TTC549 (cell line): ENCODE data around the gene DNAJB1.
"Not testable (repeated sequence)": the region's sequence is repeated elsewhere in the genome, so short reads cannot be mapped to it uniquely, and the experiment has no call there.

ENCODE experiments used
- FAIRE-seq: peaks from 2 replicates; lab custom pipeline; 2012; peaks lifted over from hg19 to GRCh38; lab: Jason Lieb, UNC

DNAJB1 gene

DNA sequence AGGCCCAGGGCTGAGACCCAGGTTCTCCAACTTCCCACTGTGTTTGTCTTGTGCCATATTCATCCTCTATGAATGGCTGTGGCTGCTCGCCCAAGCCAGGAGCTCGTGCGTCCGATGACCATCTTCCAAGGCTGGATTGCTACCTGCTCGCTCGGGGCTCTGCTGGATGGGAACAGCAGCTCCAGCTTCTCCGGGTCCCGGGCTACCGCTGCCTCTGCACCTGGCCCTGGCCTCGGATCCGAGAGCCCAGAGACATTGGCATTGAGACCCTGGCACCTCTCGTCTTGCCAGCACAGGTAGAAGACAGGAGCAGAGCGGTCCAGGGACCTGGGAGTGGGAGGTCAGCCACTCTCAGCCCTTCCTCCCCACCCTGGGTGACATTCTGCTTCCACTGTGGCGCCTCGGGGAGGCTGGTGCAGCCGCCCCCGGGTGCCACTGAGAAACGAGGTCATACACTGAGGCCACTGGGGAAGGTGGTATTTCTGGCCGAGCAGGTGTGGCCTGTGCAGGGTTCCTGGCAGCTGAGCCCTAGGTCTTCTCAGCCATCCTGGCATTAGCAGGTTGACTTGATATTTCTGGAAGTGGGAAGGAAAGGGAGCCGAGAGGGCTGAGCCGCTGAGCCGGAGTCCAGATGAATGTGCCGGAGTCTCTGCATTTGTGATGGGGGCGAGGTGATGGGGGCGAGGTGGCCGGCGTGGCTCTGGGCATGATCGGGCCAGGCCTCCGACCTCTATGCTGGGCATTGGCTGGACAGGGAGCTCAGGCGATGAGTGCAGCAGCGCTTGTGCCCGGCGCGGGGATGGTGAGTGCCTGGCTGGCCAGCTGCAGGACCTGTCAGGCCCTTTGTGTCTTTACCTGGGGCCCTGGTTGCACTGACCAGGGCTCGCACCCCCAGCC lies 35.1 kb upstream of the DNAJB1 start:
- FAIRE-seq: no peak

DNA sequence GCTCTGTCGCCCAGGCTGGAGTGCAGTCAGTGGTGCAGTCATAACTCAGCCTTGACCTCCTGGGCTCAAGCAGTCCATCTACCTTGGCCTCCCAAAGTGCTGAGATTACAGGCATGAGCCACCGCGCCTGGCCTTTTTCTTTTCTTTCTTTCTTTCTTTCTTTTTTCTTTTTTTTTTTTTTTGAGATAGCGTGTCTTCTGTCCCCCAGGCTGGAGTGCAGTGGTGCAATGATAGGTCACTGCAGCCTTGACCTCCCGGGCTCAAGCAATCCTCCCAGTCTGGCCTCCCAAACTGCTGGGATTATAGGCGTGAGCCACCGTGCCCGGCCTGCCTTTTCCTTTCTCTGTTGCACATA lies 33.8 kb upstream of the DNAJB1 start:
- not testable (repeated sequence) for FAIRE-seq

DNA sequence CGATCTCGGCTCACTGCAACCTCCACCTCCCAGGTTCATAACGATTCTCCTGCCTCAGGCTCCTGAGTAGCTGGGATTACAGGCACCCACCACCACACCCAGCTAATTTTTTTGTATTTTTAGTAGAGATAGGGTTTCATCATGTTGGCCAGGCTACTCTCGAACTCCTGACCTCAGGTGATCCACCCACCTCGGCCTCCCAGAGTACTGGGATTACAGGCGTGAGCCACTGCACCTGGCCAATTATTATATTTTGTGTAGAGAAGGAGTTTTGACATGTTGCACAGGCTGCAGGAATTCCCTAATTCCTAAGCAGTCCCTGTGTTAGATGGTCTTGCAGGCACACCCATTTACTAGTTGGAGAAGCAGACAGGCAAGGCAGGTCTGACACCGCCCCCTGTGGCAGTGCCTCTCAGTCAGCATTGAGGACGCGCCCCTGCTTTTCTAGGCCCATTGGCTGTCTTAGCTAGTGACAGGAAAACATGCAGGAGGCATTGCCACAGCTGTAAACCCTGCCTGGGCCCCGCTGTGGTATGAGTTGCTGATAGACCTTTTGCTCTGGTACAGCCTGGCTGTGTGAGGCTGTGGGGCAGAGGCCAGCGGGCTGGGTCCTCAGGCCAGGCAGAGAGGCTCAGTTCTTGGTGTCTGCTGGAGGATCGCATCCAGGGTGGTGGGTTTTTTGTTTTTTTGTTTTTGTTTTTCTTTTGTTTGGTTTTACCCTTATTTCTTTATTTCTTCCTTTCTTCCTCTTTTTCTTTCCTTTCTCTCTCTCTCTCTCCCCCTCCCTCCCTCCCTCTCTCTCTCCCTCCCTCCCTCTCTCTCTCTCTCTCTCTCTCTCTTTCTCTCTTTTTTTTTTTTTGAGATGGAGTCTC lies 33.2 kb upstream of the DNAJB1 start:
- not testable (repeated sequence) for FAIRE-seq

DNA sequence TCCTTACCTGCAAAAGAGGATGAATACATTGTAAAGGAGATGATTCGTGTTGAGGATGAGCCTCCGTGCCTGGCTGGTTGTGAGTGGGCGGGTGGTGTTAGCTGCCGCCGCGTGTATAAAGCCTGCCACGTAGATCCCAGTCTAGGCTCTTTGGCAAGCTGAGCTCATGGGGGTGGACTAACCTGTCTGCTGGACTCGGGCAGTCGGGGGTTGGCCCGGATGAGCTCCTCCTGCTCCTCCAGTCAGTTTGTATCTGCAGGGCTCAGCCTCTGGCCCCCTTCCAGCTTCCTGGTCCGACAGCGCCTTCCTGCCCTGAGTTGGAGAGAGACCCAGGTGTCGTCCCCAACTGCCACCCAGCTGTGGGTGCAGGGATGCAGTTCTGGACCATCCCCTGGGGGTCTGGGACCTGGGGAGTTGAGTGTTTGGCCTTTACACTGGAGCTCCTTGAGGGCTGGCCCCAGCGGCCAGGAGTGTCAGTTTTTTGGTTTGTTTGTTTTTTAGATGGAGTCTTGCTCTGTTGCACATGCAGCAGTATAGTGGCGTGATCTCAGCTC lies 32.1 kb upstream of the DNAJB1 start:
- FAIRE-seq: no peak

DNA sequence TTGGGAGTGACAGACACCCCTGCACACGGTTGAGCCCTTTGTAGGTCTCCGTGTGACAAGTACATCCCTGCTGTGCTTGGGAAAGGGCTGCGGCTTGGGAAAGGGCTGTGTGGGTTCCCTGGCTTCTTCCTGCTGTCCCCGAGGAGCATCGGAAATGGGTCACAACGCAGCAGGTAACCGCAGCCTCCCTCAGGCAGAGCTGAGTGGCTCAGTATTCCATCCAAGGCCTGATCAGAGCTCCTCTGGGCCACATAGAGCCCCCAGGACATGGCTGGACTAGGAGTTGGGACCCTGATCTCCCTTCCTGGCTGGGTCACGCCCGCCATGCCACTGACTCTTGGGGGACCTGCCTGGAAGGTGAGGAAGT lies 27.5 kb upstream of the DNAJB1 start:
- no peak for FAIRE-seq

DNA sequence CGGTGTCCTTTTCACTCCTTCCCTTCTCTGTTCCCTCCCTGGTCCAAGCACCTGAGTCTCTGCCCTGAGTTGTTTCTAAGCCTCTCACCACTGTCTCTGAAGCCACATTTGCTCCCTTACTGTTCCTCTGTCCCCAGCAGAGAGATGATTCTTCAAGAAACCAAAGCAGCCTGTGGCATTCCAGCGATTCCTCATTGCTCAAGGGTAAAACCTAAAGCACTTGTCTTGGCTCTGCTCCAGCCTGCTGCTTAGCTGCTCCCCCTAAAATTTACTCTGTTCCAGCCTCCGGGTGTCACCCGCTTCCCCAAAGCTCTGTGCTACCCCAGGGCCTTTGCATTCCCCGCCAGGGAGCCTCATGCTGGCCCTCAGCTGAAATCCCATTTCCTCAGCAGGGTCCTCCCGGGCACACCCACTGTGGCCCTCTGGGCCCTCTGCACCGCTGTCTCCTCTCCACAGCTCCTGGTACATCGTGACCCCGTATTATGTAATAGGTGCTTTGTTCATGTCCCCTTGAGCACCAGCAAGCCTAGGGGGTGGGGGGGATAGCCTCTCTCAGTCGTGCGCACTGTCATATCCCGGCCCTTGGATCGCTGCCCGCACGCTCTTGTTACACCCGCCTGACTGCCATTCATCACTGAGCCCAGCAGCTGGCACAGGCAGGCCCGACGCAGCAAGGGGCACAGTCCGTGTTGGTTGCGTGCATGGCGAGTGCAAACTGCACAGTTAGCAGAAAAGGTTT lies 26.9 kb upstream of the DNAJB1 start:
- FAIRE-seq: no peak

DNA sequence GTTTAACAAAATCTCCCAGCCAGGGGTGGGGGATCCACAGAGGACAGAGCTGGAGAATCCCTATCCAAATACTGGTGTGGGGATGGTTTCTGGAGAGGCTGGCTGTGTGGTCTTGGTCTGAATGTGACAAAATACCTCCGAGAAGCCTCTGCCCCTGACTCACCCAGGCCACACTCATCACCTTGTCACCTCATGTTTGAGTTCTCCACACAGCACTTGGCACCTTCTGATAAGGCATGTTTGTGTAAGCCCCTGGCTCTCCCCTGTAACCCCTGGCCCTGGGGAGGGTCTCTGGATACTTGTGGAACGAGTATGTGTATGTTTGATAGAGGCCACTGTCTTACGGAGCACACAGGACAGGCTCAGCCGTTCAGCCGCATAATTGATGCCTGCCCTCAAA lies 25.9 kb upstream of the DNAJB1 start:
- no peak for FAIRE-seq

DNA sequence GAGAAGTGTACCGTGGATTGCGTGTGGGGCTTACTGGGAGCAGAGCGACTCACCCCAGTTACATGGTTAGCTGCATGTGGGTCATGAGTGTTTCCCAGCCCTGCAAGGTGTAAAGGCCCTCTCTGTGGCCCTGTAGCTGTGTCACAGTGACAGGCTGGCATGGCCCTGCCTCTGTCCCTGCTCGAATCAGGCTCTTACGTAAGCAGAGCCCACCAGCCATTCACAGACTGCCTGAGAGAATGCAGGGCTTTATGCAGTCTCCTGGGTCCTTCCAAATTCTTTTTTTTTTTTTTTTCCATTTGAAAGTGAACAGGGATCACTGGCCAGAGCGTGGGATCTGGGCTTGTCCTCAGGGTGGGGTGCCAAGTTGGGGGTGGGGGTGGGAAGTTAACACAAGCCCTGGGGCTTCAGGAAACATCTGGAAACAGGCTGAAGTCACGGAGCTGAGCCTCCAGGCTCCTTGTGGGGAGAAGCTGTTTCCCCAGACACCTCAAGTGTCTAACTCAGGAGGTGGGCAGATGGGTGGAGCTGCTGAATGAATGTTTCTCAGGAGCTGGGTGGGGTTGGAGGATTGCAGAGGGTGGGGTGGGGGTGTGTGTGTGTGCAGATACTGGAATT lies 24.6 kb upstream of the DNAJB1 start:
- FAIRE-seq: no peak

DNA sequence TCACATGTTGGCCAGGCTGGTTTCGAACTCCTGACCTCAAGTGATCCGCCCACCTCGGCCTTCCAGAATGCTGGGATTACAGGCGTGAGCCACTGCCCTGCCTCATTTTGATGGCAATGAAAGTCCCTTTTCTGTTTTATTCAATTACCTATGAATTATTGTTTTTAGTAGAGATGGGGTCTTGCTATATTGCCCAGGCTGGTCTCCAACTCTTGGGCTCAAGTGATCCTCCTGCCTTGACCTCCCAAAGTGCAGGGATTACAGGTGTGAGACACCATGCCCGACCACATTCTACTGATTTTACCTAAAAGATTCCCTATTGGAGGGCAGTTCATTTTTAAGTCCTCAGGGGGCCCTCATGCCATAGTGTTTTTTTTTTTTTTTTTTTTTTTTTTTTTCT lies 23.8 kb upstream of the DNAJB1 start:
- not testable (repeated sequence) for FAIRE-seq

DNA sequence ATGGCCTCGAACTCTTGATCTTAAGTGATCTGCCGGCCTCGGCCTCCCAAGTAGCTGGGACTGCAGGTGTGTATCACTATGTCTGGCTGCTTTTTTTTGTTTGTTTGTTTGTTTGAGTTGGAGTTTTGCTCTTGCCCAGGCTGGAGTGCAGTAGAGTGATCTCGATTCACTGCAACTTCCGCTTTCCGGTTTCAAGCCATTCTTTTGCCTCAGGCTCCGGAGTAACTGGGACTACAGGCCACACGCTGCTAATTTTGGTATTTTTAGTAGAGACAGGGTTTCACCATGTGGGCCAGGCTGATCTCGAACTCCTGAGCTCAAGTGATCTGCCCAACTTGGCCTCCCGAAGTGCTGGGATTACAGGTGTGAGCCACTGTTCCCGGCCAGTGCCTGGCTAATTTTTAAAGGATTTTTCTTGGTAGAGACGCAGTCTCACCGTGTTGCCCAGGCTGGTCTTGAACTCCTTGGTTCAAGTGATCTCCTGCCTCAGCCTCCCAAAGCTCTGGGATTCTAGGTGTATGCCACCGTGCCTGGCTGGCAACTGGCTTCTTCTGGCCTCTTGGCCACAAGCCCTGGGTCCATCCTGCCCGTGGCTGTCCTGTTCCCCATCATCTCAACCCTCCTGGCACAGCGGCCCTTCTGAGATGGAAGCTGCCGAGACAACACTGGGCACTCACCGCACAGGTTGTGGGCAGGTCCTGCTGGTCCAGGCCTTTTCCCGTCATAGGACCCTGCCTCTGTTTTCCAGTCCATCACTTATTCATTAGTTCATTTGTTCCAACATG lies 22.7 kb upstream of the DNAJB1 start:
- no peak for FAIRE-seq

DNA sequence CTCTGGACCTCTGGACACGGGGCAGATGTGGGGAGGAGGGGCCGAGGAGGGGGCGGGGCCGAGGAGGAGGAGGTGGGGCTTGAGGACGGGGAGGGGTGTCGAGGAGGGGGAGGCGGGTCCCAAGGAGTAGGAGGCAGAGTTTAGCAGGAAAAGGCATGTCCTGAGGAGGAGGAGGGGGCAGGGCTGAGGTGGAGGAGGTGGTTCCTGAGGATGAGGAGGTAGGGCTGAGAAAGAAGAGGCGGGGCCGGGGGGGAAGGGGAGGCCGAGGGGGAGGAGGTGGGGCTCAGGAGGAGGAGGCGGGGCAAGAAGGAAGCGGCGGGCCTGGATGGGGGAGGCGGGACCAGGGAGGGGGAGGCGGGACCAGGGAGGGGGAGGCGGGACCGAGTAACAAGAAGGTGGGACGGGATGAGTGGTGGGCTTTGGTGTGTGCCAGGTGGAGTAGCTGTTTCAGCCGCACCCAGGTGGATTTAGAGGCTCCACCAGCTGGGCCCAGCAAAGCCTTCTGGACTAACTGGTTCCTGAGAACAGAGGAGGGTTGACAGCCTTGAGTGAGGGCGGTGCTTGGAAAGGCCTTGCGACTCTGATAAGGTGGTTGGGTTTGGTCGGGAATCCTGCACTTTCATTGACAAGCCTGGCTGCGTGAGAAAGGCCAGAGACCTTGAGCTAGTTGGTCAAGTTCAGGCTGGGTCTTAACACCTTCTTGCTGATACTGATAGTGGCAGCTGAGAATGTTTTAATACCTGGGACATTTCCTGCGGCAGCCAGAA lies 18.9 kb upstream of the DNAJB1 start:
- FAIRE-seq: no peak

DNA sequence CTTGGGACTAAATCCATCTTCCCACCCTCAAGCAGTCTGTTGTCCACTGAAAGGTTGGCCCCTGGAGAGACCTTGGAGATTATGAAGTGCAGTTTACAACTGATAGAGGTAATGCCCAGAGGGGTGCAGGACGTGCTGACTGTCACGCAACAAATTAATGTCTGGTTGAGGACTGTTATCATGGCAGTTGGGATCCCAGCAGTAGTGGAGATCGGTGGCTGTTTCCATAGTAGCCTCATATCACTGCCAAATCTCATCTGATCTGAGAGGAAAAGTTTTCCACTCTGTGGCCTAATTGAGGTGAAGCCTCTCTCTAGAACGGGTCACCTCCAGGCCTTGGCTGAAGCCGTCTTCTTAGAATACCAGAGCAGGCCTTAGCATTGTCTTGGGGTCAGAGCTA lies 15.3 kb upstream of the DNAJB1 start:
- no peak for FAIRE-seq

DNA sequence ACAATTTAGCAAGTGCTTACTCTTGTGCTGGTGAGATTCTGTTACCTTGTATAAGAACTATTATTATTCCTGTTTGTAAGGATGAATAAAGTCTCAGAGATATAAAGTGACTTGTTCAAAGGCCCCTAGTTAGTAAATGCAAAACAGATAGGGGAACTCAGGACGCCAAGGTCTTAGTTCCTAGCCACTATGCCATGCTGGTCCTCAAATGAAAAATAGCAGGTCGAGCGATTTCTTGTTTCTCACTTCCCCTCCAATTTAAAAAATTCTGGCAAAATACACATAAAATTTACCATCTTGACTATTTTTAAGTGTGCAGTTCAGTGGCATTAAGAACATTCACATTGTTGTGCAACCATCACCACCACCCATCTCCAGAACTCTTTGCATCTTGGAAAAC lies 12.3 kb upstream of the DNAJB1 start:
- no peak for FAIRE-seq

DNA sequence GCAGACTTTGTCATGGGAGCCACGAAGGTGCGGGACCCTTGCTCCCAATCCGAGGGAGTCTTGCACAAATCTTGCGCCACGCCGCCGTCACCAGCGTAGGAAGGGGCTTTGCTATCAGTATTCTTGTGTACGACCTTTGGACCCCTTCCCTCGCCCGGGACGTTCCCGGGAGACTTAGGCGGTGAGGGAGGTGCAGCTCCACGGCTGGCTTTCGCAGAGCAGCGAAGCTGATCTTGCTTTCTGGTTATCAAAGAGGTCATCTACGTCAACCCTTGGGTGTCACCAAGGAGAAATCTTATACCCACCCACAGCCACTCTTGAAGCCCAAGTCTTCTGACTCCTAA lies 11.8 kb upstream of the DNAJB1 start:
- FAIRE-seq: no peak

DNA sequence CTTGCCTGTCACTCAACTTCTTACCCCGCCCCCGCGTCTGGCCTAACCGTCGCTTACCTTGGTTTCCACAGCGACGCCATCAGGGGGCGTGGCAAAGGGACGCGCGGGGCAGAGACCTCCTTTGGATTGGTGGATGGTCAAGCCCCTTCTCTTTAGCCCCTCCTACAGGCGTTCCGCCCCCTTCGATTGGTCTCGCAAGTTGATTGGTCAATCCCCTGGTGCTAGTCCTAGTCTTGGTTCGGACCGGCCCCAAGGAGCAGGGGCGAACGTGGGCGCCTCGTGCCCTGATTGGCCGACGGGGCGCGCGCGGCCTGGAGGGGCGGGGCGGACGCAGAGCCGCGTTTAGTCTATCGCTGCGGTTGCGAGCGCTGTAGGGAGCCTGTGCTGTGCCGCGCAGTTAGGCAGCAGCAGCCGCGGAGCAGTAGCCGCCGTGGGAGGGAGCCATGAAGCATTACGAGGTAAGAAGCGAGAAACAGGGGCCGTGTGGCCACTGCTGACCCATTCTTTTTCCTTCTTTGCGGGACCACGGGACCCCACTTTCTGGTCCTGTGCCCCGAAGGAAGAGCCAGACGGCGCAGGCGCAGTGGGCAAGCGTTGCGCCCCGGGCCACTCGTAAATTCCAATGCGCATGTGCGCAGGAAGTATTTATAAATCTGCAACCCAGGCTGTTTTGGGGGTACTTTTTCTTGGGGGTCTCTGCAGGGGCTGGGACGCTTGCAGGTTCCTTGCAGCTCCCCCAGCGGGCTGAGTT lies 11.2 kb upstream of the DNAJB1 start, which contains the start of gene TECR:
Gene TECR, plus strand, starts transcription at position 341 of the 751 bp plus-strand sequence. Its CDS starts 103 bp downstream, at position 444.
- peak; percentile 95 for FAIRE-seq

DNA sequence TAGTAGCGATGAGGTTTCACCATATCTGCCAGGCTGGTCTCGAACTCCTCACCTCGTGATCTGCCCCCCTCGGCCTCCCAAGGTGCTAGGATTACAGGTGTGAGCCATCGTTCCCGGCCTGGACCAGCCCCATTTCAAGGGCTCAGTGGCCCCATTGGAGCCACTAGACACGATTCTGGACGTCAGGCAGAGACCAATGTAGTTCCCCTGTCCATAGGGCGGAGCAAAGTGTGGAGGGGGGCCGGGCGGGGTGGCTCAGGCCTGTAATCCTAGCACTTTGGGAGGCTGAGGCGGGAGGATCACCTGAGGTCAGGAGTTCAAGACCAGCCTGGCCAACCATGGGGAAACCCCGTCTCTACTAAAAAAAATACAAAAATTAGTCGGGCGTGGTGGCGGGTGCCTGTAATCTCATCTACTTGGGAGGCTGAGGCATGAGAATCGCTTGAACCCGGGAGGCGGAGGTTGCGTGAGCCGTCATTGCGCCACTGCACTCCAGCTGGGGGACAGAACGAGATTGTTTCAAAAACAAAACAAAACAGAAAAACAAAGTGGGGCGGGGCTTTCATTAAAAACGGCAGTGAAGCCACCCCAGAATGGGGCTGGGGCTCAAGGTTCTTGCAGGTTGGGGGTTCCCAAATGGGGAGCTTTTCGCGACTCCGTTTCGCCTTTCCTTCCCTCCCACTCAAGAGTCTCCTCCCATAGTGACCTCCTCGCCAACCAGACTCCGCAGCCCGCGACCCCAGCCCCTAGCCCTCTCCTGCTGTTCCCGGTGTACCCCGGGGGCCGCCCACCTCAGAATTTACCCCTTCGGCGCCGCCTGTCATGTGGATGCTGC lies 10.4 kb upstream of the DNAJB1 start:
- FAIRE-seq: no peak

DNA sequence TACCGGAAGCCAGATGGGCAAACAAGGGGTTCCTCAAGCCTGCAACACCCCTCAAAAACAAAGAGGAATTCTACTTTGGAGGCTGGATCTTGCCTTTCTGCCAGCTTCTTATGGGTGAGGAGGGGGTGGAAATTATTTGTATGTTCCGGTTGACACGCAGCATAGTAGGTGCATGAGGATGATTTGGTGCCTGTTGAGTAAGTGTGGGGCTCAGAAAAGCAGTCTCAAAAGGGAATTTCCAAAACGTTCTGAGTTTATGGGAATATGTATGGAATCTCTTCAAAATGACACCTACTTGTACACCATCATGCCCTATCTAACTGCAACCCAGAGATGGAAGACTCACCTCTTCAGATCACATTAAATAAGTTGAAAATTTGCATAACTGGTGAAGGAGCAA lies 8.2 kb upstream of the DNAJB1 start:
- no peak for FAIRE-seq

DNA sequence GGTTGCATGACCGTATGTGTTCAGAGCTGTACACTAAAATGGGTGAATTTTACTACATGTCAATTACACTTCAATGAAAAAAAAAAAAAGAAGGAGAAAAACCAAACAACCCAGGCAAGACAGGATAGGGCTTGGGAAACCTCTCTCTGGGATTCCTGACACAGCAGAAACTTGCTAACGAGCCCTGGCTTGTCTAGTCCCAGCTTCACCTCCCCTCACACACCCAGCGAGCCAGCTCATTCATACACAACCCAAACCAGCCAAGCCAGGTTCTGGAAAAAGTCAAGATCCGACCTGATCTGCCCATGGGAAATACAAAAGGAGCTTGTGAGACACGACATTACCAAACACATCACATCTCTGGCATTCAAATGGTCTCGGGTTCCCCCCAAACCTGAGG lies 7.5 kb upstream of the DNAJB1 start:
- no peak for FAIRE-seq

DNA sequence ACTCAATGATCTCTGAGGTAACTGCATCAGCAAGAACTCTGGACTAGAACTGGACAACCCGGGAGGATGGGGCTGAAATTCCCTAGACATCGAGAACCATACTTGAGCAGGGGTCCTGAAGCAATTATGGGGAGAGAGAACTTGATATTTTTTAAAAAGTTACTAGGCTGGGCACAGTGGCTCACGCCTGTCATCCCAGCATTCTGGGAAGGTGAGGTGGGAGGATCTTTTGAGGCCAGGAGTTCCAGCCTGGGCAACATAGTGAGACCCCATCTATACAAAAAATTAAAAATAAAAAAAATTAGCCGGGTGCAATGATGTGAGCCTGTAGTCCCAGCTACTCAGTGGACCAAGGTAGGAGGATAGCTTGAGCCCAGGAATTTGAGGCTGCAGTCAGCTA lies 2.3 kb upstream of the DNAJB1 start:
- FAIRE-seq: no peak
